HepG2 (cell line): Measurements from ENCODE around the gene PSRC1. TPM values are rescaled to one million over a fixed set of nuclear protein-coding genes. Genes with fewer than 3 reads are reported as not detected.

Experiments used
- CSRNP2 ChIP-seq: sonication (generic); formaldehyde crosslinking; conservative IDR thresholded peaks from 2 replicates; pipeline ENCODE4 v1.8.0; 2022; ENCODE audit warnings: low read depth, missing genetic modification reagents
- DMAP1 ChIP-seq: IDR thresholded peaks from 2 replicates; pipeline ENCODE4 v1.6.1; 2016
- EHMT2 ChIP-seq: fragments of 200-600 bp; sonication (generic); IDR thresholded peaks from 2 replicates; pipeline ENCODE4 v1.7.0; 2017; ENCODE audit warnings: antibody characterized with exemption, low read depth, low read length, borderline replicate concordance
- FOXJ3 ChIP-seq: sonication (generic); formaldehyde crosslinking; IDR thresholded peaks from 2 replicates; pipeline ENCODE4 v1.4.0; 2020; ENCODE audit warnings: missing genetic modification reagents, mild to moderate bottlenecking, borderline replicate concordance
- GTF3A ChIP-seq: sonication (generic); formaldehyde crosslinking; conservative IDR thresholded peaks from 2 replicates; pipeline ENCODE4 v1.4.0; 2020; ENCODE audit warnings: mild to moderate bottlenecking, missing genetic modification reagents
- IKZF1 ChIP-seq: fragments of 450-650 bp; IDR thresholded peaks from 2 replicates; pipeline ENCODE4 v1.7.1; 2016
- IRX3 ChIP-seq: sonication (generic); formaldehyde crosslinking; IDR thresholded peaks from 2 replicates; pipeline ENCODE4 v1.8.1; 2023; ENCODE audit warnings: mild to moderate bottlenecking, low read depth, missing genetic modification reagents, borderline replicate concordance
- NFATC3 ChIP-seq: sonication (generic); formaldehyde crosslinking; IDR thresholded peaks from 2 replicates; pipeline ENCODE4 v1.5.1; 2020; ENCODE audit warnings: mild to moderate bottlenecking, missing genetic modification reagents
- NPAS2 ChIP-seq: sonication (generic); formaldehyde crosslinking; IDR thresholded peaks from 2 replicates; pipeline ENCODE4 v1.8.0; 2022; ENCODE audit warnings: mild to moderate bottlenecking, missing genetic modification reagents, borderline replicate concordance
- POLR2AphosphoS5 ChIP-seq: IDR thresholded peaks from 2 replicates; pipeline ENCODE4 v1.6.1; 2012; ENCODE audit warnings: low read depth, low read length
- RAD51 ChIP-seq: fragments of 450-650 bp; IDR thresholded peaks from 2 replicates; pipeline ENCODE4 v1.6.1; 2016; ENCODE audit warnings: borderline replicate concordance
- SP140L ChIP-seq: sonication (generic); formaldehyde crosslinking; IDR thresholded peaks from 2 replicates; pipeline ENCODE4 v1.4.0; 2020; ENCODE audit warnings: missing genetic modification reagents, borderline replicate concordance
- SUZ12 ChIP-seq: fragments of 150-350 bp; IDR thresholded peaks from 2 replicates; pipeline ENCODE4 v1.6.1; 2014; ENCODE audit warnings: low read depth, low read length
- TRIM22 ChIP-seq: fragments of 450-650 bp; IDR thresholded peaks from 2 replicates; pipeline ENCODE4 v1.6.1; 2017
- TRIM24 ChIP-seq: sonication (generic); formaldehyde crosslinking; IDR thresholded peaks from 2 replicates; pipeline ENCODE4 v1.8.0; 2022; ENCODE audit warnings: mild to moderate bottlenecking, missing genetic modification reagents
- ZBTB14 ChIP-seq: sonication (generic); formaldehyde crosslinking; IDR thresholded peaks from 2 replicates; pipeline ENCODE4 v1.4.0; 2020; ENCODE audit warnings: missing genetic modification reagents
- ZBTB25 ChIP-seq: IDR thresholded peaks from 2 replicates; pipeline ENCODE4 v1.6.1; 2018; ENCODE audit warnings: missing genetic modification reagents
- ZBTB37 ChIP-seq: sonication (generic); formaldehyde crosslinking; IDR thresholded peaks from 2 replicates; pipeline ENCODE4 v1.4.0; 2020; ENCODE audit warnings: mild to moderate bottlenecking, missing genetic modification reagents
- ZFP36 ChIP-seq: fragments of 150-350 bp; IDR thresholded peaks from 2 replicates; pipeline ENCODE4 v1.6.1; 2018; ENCODE audit warnings: borderline replicate concordance, low read length, low read depth; ENCODE audit not compliant: partially characterized antibody
- ZNF24 ChIP-seq: fragments of 450-650 bp; IDR thresholded peaks from 2 replicates; pipeline ENCODE4 v1.6.1; 2017; ENCODE audit warnings: antibody characterized with exemption, mild to moderate bottlenecking
- ZNF274 ChIP-seq: sonication (generic); formaldehyde crosslinking; IDR thresholded peaks from 2 replicates; pipeline ENCODE4 v1.5.1; 2020; ENCODE audit warnings: mild to moderate bottlenecking, missing genetic modification reagents
- ZNF563 ChIP-seq: sonication (generic); formaldehyde crosslinking; IDR thresholded peaks from 2 replicates; pipeline ENCODE4 v1.8.0; 2022; ENCODE audit warnings: mild to moderate bottlenecking, moderate library complexity, missing genetic modification reagents
- ZNF589 ChIP-seq: sonication (generic); formaldehyde crosslinking; conservative IDR thresholded peaks from 2 replicates; pipeline ENCODE4 v1.8.0; 2022; ENCODE audit warnings: mild to moderate bottlenecking, moderate library complexity, missing genetic modification reagents
- ZNF788 ChIP-seq: sonication (generic); formaldehyde crosslinking; IDR thresholded peaks from 2 replicates; pipeline ENCODE4 v1.5.0; 2020; ENCODE audit warnings: mild to moderate bottlenecking, missing genetic modification reagents, borderline replicate concordance
- polyA plus RNA-seq, 8 experiments: library from polyadenylated mRNA; depleted of rRNA in 3 of 8; stranded (reverse) in 7 of 8; unstranded in 1 of 8; fragments of >200 nt; fragmentation: Illumina TruSeq in 4 of 8; extraction: Trizol in 4 of 8; gene quantifications; 2 replicates each; pipeline versions ENCODE4 v1.2.1 to v1.2.3, GENCODE V29; 2011 to 2016; ENCODE audit warnings: low read depth in 4 of 8, missing spikeins in 1 of 8, mixed read lengths in 1 of 8; ENCODE audit not compliant: insufficient read depth in 1 of 8
- total RNA-seq, 5 experiments: library from RNA; depleted of rRNA; stranded (reverse); fragments of >200 nt; fragmentation: Illumina TruSeq; extraction: Trizol; gene quantifications; 2 replicates each; pipeline ENCODE4 v1.2.3, GENCODE V29; 2016; ENCODE audit warnings: low read depth in 1 of 5

Gene PSRC1
- total and polyA plus RNA-seq, 2 of the 13 experiments (the other 11 are each of a cell fraction or from before 2014, with no cell fraction given) = 28.6 to 30.3 TPM

- TF ChIP-seq TRIM22 (no peak), POLR2AphosphoS5 (no peak), DMAP1 (CRISPR knock-in tag) (peak; percentile 85), GTF3A (CRISPR knock-in tag) (no peak), ZNF589 (no peak), ZBTB37 (CRISPR knock-in tag) (no peak), SP140L (CRISPR knock-in tag) (no peak), ZBTB14 (CRISPR knock-in tag) (no peak), ZBTB25 (CRISPR knock-in tag) (no peak), ZNF563 (CRISPR knock-in tag) (no peak), NPAS2 (CRISPR knock-in tag) (no peak), ZNF788 (peak; percentile 67; the same call in 1 of the 2 replicates), IRX3 (CRISPR knock-in tag) (peak; percentile 54; the same call in 1 of the 2 replicates), EHMT2 (no peak), IKZF1 (no peak), TRIM24 (CRISPR knock-in tag) (no peak), NFATC3 (no peak), ZNF24 (no peak), ZFP36 (no peak), ZNF274 (CRISPR knock-in tag) (no peak; the same call in 1 of the 2 replicates), FOXJ3 (peak; percentile 51; the same call in 1 of the 2 replicates), CSRNP2 (CRISPR knock-in tag) (no peak), SUZ12 (no peak), RAD51 (no peak)
These were observed 8.1 kb downstream of the PSRC1 start (continued) for GRCh38 chr1:109274533-109275476.
